PFSK-1 (cell line): Measurements from ENCODE around the gene ANKRD12.

Source experiments
- FOXP2 ChIP-seq: optimal IDR thresholded peaks from 2 replicates; pipeline ENCODE3; 2011; ENCODE audit warnings: borderline replicate concordance, control low read depth, inconsistent platforms; ENCODE audit not compliant: insufficient read depth; ENCODE audit errors: extremely low read length, extremely low read depth
- POLR2AphosphoS5 ChIP-seq: IDR thresholded peaks from 2 replicates; pipeline ENCODE4 v1.6.1; 2012; ENCODE audit warnings: low read depth, mild to moderate bottlenecking, control low read depth, low read length, moderate library complexity
- SIN3A ChIP-seq: IDR thresholded peaks from 2 replicates; pipeline ENCODE4 v1.6.1; 2012; ENCODE audit warnings: mild to moderate bottlenecking, low read length, moderate library complexity, borderline replicate concordance; ENCODE audit not compliant: insufficient read depth
- TAF1 ChIP-seq: IDR thresholded peaks from 2 replicates; pipeline ENCODE4 v1.6.1; 2012; ENCODE audit warnings: low read length, control low read depth, borderline replicate concordance; ENCODE audit not compliant: insufficient read depth
- TF ChIP-seq, protein P1 (sequence below), 2 experiments: IDR thresholded peaks; 2 replicates each; pipeline versions ENCODE4 v1.6.1 to v1.8.0; 2011 to 2012; ENCODE audit warnings: low read depth in 2 of 2, low read length in 2 of 2, control low read depth in 1 of 2, inconsistent platforms in 1 of 2, mild to moderate bottlenecking in 1 of 2, moderate library complexity in 1 of 2; ENCODE audit not compliant: insufficient read depth in 1 of 2

The ANKRD12 gene

DNA sequence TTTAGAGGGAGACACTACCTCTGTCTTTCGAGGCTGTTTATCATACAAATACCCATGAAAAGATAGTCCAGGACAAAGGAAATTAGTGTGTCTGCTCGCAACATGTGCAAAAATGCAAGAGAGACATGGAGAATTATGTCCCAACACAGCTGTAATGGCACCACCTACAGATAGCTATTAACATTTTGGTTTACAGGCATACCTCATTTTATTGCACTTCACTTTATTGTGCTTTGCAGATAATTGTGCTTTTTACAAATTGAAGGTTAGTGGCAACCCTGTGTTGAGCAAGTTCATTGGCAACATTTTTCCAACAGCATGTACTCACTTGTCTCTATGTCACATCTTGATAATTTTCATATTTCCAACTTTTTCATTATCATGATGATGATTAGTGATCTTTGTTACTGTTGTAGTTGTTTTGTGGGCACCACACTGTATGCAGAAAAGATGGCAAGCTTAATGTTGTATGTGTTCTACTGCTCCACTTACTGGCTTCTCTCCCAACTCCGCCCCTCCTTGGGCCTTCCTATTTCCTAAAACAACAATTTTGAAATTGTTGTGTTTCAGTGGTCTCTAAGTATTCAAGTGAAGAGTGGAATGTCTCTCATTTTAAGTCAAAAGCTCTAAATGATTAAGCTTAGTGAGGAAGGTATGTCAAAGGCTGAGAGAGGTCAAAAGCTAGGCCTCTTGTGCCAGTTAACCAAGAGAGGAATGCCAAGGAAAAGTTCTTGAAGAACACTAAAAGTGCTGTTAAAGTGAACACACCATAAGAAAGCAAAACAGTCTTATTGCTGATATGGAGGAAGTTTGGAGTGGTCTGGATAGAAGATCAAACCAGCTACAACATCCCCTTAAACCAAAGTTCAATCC, 52.0 kb downstream of the ANKRD12 start:
- TF ChIP-seq SIN3A = no peak
- TF ChIP-seq TAF1 = no peak
- TF ChIP-seq POLR2AphosphoS5 = no peak
- no peak for TF ChIP-seq FOXP2
- TF ChIP-seq, protein P1, sequence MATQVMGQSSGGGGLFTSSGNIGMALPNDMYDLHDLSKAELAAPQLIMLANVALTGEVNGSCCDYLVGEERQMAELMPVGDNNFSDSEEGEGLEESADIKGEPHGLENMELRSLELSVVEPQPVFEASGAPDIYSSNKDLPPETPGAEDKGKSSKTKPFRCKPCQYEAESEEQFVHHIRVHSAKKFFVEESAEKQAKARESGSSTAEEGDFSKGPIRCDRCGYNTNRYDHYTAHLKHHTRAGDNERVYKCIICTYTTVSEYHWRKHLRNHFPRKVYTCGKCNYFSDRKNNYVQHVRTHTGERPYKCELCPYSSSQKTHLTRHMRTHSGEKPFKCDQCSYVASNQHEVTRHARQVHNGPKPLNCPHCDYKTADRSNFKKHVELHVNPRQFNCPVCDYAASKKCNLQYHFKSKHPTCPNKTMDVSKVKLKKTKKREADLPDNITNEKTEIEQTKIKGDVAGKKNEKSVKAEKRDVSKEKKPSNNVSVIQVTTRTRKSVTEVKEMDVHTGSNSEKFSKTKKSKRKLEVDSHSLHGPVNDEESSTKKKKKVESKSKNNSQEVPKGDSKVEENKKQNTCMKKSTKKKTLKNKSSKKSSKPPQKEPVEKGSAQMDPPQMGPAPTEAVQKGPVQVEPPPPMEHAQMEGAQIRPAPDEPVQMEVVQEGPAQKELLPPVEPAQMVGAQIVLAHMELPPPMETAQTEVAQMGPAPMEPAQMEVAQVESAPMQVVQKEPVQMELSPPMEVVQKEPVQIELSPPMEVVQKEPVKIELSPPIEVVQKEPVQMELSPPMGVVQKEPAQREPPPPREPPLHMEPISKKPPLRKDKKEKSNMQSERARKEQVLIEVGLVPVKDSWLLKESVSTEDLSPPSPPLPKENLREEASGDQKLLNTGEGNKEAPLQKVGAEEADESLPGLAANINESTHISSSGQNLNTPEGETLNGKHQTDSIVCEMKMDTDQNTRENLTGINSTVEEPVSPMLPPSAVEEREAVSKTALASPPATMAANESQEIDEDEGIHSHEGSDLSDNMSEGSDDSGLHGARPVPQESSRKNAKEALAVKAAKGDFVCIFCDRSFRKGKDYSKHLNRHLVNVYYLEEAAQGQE (IDR thresholded peaks at IDR 0.05; ENCODE audit: insufficient read depth in 1 of 2, low read depth in 2 of 2, low read length in 2 of 2) = no peak

DNA sequence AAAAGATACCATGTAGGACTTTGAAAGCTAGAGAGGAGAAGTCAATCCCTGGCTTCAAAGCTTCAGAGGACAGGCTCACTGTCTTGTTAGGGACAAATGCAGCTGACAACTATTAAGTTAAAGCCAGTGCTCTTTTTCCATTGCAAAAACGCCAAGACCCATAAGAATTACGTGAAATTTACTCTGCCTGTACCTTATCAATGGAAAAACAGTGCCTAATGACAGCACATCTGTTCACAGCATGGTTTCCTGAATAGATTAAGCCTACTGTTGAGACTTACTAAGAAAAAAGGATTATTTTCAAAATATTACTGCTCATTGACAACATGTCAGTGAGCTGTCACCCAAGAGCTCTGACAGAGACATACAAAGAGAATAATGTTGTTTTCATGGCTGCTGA, 52.9 kb downstream of the ANKRD12 start:
- TF ChIP-seq SIN3A (no peak), TAF1 (no peak), FOXP2 (no peak), POLR2AphosphoS5 (no peak)
- TF ChIP-seq, protein P1 (IDR thresholded peaks at IDR 0.05; ENCODE audit: insufficient read depth in 1 of 2, low read depth in 2 of 2, low read length in 2 of 2) = no peak

DNA sequence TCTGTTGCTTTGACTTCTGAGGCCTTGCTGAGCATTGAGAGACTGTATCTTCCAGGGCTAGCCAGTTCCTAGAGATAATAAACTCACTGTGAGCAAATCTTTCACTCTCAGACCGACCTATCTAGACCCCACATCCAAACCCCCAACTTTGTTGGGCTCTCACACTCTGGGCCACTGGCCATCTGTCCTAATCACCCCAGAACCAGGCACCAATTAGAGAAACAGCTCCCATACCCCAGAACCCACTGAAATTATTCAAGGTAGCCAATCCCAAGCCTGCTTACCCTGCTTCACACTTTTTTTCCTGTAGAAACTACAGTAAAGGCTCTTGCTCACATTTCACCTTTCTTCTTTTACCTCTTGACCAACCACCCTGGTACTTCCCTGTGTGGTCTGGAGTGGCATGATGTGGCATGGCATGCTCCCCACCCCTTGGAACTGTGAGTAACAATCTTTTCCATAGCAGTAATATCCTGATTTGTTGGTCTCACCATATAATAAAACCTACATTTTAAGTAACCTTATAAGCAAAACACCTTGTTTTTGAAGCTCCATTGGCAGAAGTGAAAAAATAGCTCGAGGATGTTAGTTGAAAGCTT, 55.2 kb downstream of the ANKRD12 start:
- TF ChIP-seq SIN3A (no peak), TAF1 (no peak), POLR2AphosphoS5 (no peak), FOXP2 (no peak)
- TF ChIP-seq, protein P1 (IDR thresholded peaks at IDR 0.05; ENCODE audit: insufficient read depth in 1 of 2, low read depth in 2 of 2, low read length in 2 of 2) = no peak

DNA sequence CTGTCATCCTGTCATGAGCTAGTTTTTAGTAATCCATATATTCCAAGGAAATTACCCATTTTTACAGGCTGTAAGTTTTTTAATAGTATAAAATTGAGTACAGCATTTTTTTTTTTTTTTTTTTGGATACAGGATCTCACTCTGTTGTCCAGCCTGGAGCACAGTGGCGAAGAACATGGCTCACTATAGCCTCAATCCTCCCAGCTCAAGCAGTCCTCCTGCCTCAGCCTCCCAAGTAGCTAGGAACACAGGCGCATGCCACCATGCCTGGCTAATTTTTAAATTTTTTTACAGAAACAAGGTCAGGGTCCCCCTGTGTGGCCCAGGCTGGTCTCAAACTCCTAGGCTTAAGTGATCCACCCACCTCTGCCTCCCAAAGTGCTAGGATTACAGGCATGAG, 56.5 kb downstream of the ANKRD12 start:
- TF ChIP-seq, protein P1 (IDR thresholded peaks at IDR 0.05; ENCODE audit: insufficient read depth in 1 of 2, low read depth in 2 of 2, low read length in 2 of 2) = no peak
- TF ChIP-seq FOXP2 (no peak), SIN3A (no peak), TAF1 (no peak), POLR2AphosphoS5 (no peak)
